HEK293 (cell line): ENCODE measurements around the gene NDUFB6.
A peak's percentile ranks its signal among the peaks of the same experiment; 100 is the strongest.
"Not testable (repeated sequence)": the region's sequence is repeated elsewhere in the genome, so short reads cannot be mapped to it uniquely, and the experiment has no call there.

Experiments used
- CTCF ChIA-PET: fragments of 350-600 bp; formaldehyde crosslinking; extraction: SDS; loops from one replicate; lab custom pipeline; 2021; ENCODE audit warnings: antibody characterized with exemption; lab: Yijun Ruan, JAX
- POLR2A ChIA-PET: fragments of 300-600 bp; formaldehyde crosslinking; extraction: SDS; loops from one replicate; lab custom pipeline; 2020; ENCODE audit warnings: antibody characterized with exemption, inconsistent platforms; lab: Yijun Ruan, JAX
- H3K27ac ChIP-seq: fragments of 200-500 bp; sonication (Bioruptor generic); 2 replicates; pipeline ENCODE4 v1.5.1; 2014; ENCODE audit warnings: low read depth, low read length, control low read depth, inconsistent platforms; ENCODE audit errors: extremely low read depth
- H3K36me3 ChIP-seq, 2 experiments: fragments of 200-500 bp in 1 of 2; sonication (Bioruptor generic) in 1 of 2; 1 replicate in 1 of 2; 2 replicates in 1 of 2; pipeline ENCODE4 v1.5.1; 2014 to 2017; ENCODE audit warnings: inconsistent platforms in 2 of 2, low read length in 2 of 2; ENCODE audit not compliant: control insufficient read depth in 2 of 2, insufficient read depth in 1 of 2
- H3K4me1 ChIP-seq: fragments of 200-500 bp; sonication (Bioruptor generic); 2 replicates; pipeline ENCODE4 v1.5.1; 2014; ENCODE audit warnings: mild to moderate bottlenecking, low read length, inconsistent platforms; ENCODE audit not compliant: control insufficient read depth, insufficient read depth
- H3K4me3 ChIP-seq: 2 replicates; pipeline ENCODE4 v1.5.1; 2011; ENCODE audit warnings: low read depth, mild to moderate bottlenecking, control low read depth, low read length, moderate library complexity
- H3K9me3 ChIP-seq: fragments of 200-500 bp; sonication (Bioruptor generic); 2 replicates; pipeline ENCODE4 v1.5.1; 2014; ENCODE audit warnings: low read depth, low read length, inconsistent platforms; ENCODE audit not compliant: control insufficient read depth, insufficient read depth
- GLI2 ChIP-seq: fragments of 450-650 bp; formaldehyde crosslinking; IDR thresholded peaks from 2 replicates; pipeline ENCODE4; 2017; ENCODE audit warnings: missing biosample characterization, missing genetic modification characterization, low read depth, borderline replicate concordance
- HOXA7 ChIP-seq: sonication (generic); formaldehyde crosslinking; IDR thresholded peaks from 2 replicates; pipeline ENCODE4 v1.8.1; 2022; ENCODE audit warnings: missing genetic modification reagents, borderline replicate concordance
- INSM2 ChIP-seq: fragments of 450-650 bp; formaldehyde crosslinking; IDR thresholded peaks from 2 replicates; pipeline ENCODE4 v1.5.1; 2016; ENCODE audit warnings: missing biosample characterization, missing genetic modification characterization
- REPIN1 ChIP-seq: fragments of 450-650 bp; formaldehyde crosslinking; IDR thresholded peaks from 2 replicates; pipeline ENCODE4 v1.5.1; 2017; ENCODE audit warnings: missing biosample characterization, missing genetic modification characterization, low read depth
- REST ChIP-seq: fragments of 450-650 bp; formaldehyde crosslinking; IDR thresholded peaks from 2 replicates; pipeline ENCODE4 v1.5.1; 2016; ENCODE audit warnings: missing biosample characterization, missing genetic modification characterization
- TRIM28 ChIP-seq: IDR thresholded peaks from 2 replicates; pipeline ENCODE4 v1.6.1; 2011; ENCODE audit warnings: low read length, control low read depth, borderline replicate concordance
- ZBTB48 ChIP-seq: fragments of 450-650 bp; formaldehyde crosslinking; IDR thresholded peaks from 2 replicates; pipeline ENCODE4 v1.5.1; 2016; ENCODE audit warnings: missing biosample characterization, missing genetic modification characterization
- ZBTB6 ChIP-seq: fragments of 450-650 bp; formaldehyde crosslinking; IDR thresholded peaks from 2 replicates; pipeline ENCODE4 v1.5.1; 2017; ENCODE audit warnings: missing biosample characterization, missing genetic modification characterization
- ZBTB7A ChIP-seq: fragments of 450-650 bp; formaldehyde crosslinking; IDR thresholded peaks from 2 replicates; pipeline ENCODE4 v1.5.1; 2016; ENCODE audit warnings: low read depth, missing biosample characterization, missing genetic modification characterization
- ZNF155 ChIP-seq: fragments of 450-650 bp; formaldehyde crosslinking; IDR thresholded peaks from 2 replicates; pipeline ENCODE4 v1.5.1; 2016; ENCODE audit warnings: missing biosample characterization, missing genetic modification characterization
- ZNF174 ChIP-seq: fragments of 450-650 bp; formaldehyde crosslinking; IDR thresholded peaks from 2 replicates; pipeline ENCODE4 v1.5.0; 2017; ENCODE audit warnings: missing biosample characterization, mild to moderate bottlenecking, missing genetic modification characterization
- ZNF175 ChIP-seq: fragments of 450-650 bp; formaldehyde crosslinking; IDR thresholded peaks from 2 replicates; pipeline ENCODE4 v1.5.1; 2016; ENCODE audit warnings: missing biosample characterization, missing genetic modification characterization
- ZNF2 ChIP-seq: fragments of 450-650 bp; formaldehyde crosslinking; IDR thresholded peaks from 2 replicates; pipeline ENCODE4 v1.5.1; 2016; ENCODE audit warnings: missing biosample characterization, missing genetic modification characterization
- ZNF221 ChIP-seq: fragments of 450-650 bp; formaldehyde crosslinking; IDR thresholded peaks from 2 replicates; pipeline ENCODE4 v1.5.1; 2017; ENCODE audit warnings: missing biosample characterization, missing genetic modification characterization, borderline replicate concordance
- ZNF335 ChIP-seq: fragments of 450-650 bp; formaldehyde crosslinking; conservative IDR thresholded peaks from 2 replicates; pipeline ENCODE4 v1.5.1; 2016; ENCODE audit warnings: missing biosample characterization, missing genetic modification characterization
- ZNF449 ChIP-seq: fragments of 450-650 bp; formaldehyde crosslinking; IDR thresholded peaks from 2 replicates; pipeline ENCODE4 v1.5.1; 2017; ENCODE audit warnings: missing biosample characterization, mild to moderate bottlenecking, missing genetic modification characterization, moderate library complexity
- ZNF510 ChIP-seq: fragments of 450-650 bp; formaldehyde crosslinking; IDR thresholded peaks from 2 replicates; pipeline ENCODE4 v1.5.1; 2018; ENCODE audit warnings: mild to moderate bottlenecking, missing genetic modification characterization, missing biosample characterization; ENCODE audit not compliant: insufficient replicate concordance
- ZNF701 ChIP-seq: fragments of 450-650 bp; formaldehyde crosslinking; IDR thresholded peaks from 2 replicates; pipeline ENCODE4 v1.5.1; 2016; ENCODE audit warnings: missing biosample characterization, missing genetic modification characterization
- ZNF777 ChIP-seq: fragments of 450-650 bp; formaldehyde crosslinking; IDR thresholded peaks from 2 replicates; pipeline ENCODE4 v1.5.1; 2017; ENCODE audit warnings: missing biosample characterization, missing genetic modification characterization, borderline replicate concordance

The NDUFB6 gene

GRCh38 chr9:32550150-32550561, 22.8 kb downstream of the NDUFB6 start:
- Histone ChIP-seq H3K36me3 (peaks cover 0 to 18% of the 10 kb centered on the region in 2 experiments; a peak in 2 of 3 replicates), H3K4me3 (peak overlapping the region; percentile 84), H3K27ac (peak overlapping the region; percentile 71), H3K4me1 (0 out of 2 replicates have a peak, but pooled peaks cover 4% of the 10 kb centered on the region), H3K9me3 (no peaks in the 10 kb centered on the region)
- POLR2A ChIA-PET, result interaction anchor here (0.6 to 3.4 kb wide), 12 partner anchors 14 to 475 kb away, joined by 3 to 36 read pairs (median 6); partner anchors contain the start of genes ACO1, DNAJA1 and RIGI
- CTCF ChIA-PET, result interaction anchor here (1.1 to 7.4 kb wide), 7 partner anchors 11 to 171 kb away, joined by 3 to 44 read pairs (median 8); partner anchors contain the start of gene RIGI
- TF ChIP-seq ZNF175 (tag by site-specific recombination) (no peak), ZNF155 (no peak), HOXA7 (CRISPR knock-in tag) (no peak), INSM2 (tag by site-specific recombination) (no peak), REPIN1 (tag by site-specific recombination) (no peak), ZBTB48 (tag by site-specific recombination) (peak; percentile 41; the same call in 1 of the 2 replicates), ZBTB6 (tag by site-specific recombination) (no peak), GLI2 (tag by site-specific recombination) (no peak), ZNF174 (tag by site-specific recombination) (no peak), ZNF2 (no peak), ZNF777 (tag by site-specific recombination) (no peak), ZNF335 (tag by site-specific recombination) (peak; percentile 33), REST (tag by site-specific recombination) (no peak), ZNF701 (tag by site-specific recombination) (no peak), ZBTB7A (tag by site-specific recombination) (no peak)

- H3K27ac ChIP-seq, H3K4me1 ChIP-seq, H3K9me3 ChIP-seq, H3K4me3 ChIP-seq, POLR2A ChIA-PET: not testable (repeated sequence)
- H3K36me3 ChIP-seq, result peaks cover 0 to 28% of the 10 kb centered on the region in 2 experiments; a peak in 2 of 3 replicates
- CTCF ChIA-PET, result interaction anchor here (1.8 to 7.4 kb wide), 3 partner anchors 22 to 169 kb away, joined by 8 to 44 read pairs (median 14); partner anchors contain the start of gene RIGI
These were observed 24.7 kb downstream of the NDUFB6 start for GRCh38 chr9:32548213-32548612.

- ChIA-PET CTCF (interaction anchor here (1.3 to 2.4 kb wide), 2 partner anchors 14 to 167 kb away, joined by 3 to 14 read pairs; no protein-coding TSS in a partner anchor), POLR2A (no interaction called here)
- Histone ChIP-seq H3K4me1 (no peaks in the 10 kb centered on the region), H3K27ac (no peak overlapping the region), H3K4me3 (no peak overlapping the region), H3K9me3 (no peaks in the 10 kb centered on the region), H3K36me3 (peaks cover 0 to 49% of the 10 kb centered on the region in 2 experiments; a peak in 2 of 3 replicates)
- TF ChIP-seq TRIM28 (no peak), ZNF510 (tag by site-specific recombination) (no peak), ZNF449 (tag by site-specific recombination) (no peak), ZNF221 (tag by site-specific recombination) (no peak)
- TF ChIP-seq, all 188 proteins: peak for 0
These were observed 27.1 kb downstream of the NDUFB6 start for GRCh38 chr9:32545884-32546283.
